Measurements from ENCODE around the gene C14orf180. TPM values are rescaled to one million over a fixed set of nuclear protein-coding genes. Genes with fewer than 3 reads are reported as not detected.

C14orf180 gene
- total RNA-seq, 4 donors from 2014 or later = 6.0 to 333 (median 18.2) TPM

GRCh38 chr14:104541905-104542465 is 37.6 kb upstream of the C14orf180 start:
- TF ChIP-seq CTCF (IDR thresholded peaks at IDR 0.05; ENCODE audit: low read depth) = no peak

- TF ChIP-seq CTCF (IDR thresholded peaks at IDR 0.05; ENCODE audit: low read depth) = no peak
Measured at GRCh38 chr14:104542871-104543830, 36.4 kb upstream of the C14orf180 start.

GRCh38 chr14:104544362-104544961 is 35.1 kb upstream of the C14orf180 start:
- TF ChIP-seq CTCF (IDR thresholded peaks at IDR 0.05; ENCODE audit: low read depth) = no peak

GRCh38 chr14:104545151-104545941 is 34.2 kb upstream of the C14orf180 start:
- TF ChIP-seq CTCF (IDR thresholded peaks at IDR 0.05; ENCODE audit: low read depth) = no peak

- no peak for TF ChIP-seq CTCF (IDR thresholded peaks at IDR 0.05; ENCODE audit: low read depth)
Measured at GRCh38 chr14:104545942-104546501, 33.5 kb upstream of the C14orf180 start.

GRCh38 chr14:104546591-104547309 is 32.8 kb upstream of the C14orf180 start:
- no peak for TF ChIP-seq CTCF (IDR thresholded peaks at IDR 0.05; ENCODE audit: low read depth)
